ENCODE results near the gene EMC10.

GRCh38 chr19:50514346-50515167 is 38.2 kb downstream of the EMC10 start:
- no peak for TF ChIP-seq CTCF (conservative IDR thresholded peaks at IDR 0.05; ENCODE audit: low read depth, low read length)
- TF ChIP-seq EZH2 (IDR thresholded peaks at IDR 0.05; ENCODE audit: low read length, unreplicated experiment): no peak
